HG03520 (cell line): ENCODE measurements around the gene CEP135.
"Not testable (repeated sequence)": the region's sequence is repeated elsewhere in the genome, so short reads cannot be mapped to it uniquely, and the experiment has no call there.

Source experiments
- ATAC-seq: cut with Tn5 transposase; IDR thresholded peaks from one replicate; pipeline ENCODE4 v1.9.1; 2021; ENCODE audit warnings: mild to moderate bottlenecking, moderate library complexity; ENCODE audit not compliant: unreplicated experiment

The CEP135 gene

DNA sequence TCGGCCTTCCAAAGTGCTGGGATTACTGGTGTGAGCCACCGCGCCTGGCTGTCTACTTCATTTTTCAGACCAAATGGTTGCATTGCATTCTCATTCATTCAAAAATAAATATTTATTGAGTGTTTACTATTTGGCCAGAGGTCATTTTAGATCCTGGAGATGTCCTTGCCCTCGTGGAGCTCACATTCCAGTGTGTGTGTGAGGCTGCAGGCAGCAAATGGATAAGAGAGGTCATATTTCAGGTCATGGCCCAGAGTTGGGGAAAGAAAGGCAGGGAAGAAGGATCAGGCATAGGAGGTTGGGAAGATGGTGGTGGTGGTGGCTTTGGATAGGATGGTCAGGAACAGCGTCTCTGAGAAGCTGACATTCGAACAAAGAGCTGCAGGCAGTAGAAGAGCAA lies 119.1 kb downstream of the CEP135 start:
- ATAC-seq: no peak

DNA sequence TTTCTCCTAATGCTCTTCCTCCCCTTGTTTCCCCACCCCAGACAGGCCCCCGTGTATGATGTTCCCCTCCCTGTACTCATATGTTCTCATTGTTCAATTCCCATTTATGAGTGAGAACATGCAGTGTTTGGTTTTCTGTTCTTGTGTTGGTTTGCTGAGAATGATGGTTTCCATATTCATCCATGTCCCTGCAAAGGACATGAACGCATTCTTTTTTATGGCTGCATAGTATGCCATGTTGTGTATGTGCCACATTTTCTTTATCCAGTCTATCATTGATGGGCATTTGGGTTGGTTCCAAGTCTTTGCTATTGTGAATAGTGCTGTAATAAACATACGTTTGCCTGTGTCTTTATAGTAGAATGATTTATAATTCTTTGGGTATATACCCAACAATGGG lies 124.0 kb downstream of the CEP135 start:
- not testable (repeated sequence) for ATAC-seq

DNA sequence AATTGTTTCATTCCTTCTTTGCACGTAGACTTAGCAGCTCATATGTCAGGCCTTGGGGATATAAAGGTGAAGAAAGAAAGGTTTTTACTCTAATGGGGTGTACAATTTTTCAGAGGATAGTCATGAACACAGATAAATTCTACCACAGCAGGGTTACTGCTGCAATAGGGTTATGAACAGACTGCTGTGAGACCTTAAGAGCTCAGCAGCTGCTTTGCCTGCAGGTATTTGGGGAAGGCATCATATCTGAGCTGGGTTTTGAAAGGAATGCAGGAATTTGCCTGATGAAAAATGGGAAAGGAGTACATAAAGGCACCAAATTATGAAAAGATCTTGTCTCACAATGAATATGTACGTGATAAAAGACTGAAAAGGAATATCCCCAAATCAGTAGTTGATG lies 128.9 kb downstream of the CEP135 start:
- no peak for ATAC-seq

DNA sequence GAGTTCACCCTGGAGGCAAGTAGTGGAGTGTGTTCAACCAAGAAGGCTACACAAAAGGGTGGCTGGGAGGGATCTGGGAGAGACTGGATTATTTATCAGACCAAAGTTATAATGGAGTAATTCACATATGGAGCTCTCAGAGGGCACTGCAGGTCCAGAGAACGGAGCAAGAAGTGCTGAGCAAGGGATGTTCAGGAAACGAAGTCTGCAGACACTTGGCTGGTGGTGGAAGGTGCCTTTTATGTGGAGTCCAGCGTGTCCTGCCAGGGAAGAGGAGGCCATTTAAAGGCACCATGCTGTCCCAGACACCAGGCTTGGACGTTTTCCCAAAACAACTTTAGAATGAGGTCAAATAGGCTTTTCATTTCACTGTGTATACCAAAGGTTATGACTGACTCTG lies 130.1 kb downstream of the CEP135 start:
- ATAC-seq: no peak

DNA sequence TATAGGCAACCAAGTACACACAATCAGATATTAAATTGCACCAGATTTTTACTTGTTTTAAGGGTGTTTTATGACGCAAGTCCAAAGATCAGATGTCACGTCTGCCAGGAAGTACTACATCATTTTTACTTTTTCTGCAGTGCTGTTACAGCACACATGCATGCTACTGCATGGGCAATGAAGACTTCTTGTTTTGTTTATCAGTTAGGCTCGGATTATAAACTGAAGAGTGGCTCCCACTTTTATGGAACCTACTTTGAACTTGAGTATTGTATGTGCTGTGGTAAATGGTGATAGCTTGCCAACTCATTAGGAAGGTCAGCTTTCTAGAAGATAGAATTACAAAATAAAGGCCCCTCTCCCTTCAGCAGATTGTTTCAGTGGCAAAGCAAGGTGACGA lies 131.6 kb downstream of the CEP135 start:
- no peak for ATAC-seq

DNA sequence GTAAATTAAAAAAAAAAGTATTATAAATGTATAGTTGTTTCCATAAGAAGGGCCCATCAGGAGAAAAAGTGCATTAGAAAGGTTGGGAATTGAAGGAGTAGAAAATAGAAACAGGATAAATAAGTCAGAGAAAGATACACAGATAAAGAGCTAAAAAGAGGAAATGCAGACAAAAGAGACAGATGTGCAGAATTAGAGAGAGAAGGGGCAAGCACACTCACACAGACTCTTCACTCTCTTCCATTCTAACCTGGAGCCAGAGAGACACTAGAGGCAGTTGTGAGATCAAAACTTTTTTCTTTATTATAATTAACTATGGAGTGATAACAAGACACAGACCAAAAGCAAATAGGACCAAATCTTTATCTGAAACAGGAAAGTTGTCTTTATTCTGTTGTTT lies 134.1 kb downstream of the CEP135 start:
- no peak for ATAC-seq
